Measurements from ENCODE around the gene OGT.
A peak's percentile ranks its signal among the peaks of the same experiment; 100 is the strongest.
"Not testable (repeated sequence)": the region's sequence is repeated elsewhere in the genome, so short reads cannot be mapped to it uniquely, and the experiment has no call there.

Gene OGT

DNA sequence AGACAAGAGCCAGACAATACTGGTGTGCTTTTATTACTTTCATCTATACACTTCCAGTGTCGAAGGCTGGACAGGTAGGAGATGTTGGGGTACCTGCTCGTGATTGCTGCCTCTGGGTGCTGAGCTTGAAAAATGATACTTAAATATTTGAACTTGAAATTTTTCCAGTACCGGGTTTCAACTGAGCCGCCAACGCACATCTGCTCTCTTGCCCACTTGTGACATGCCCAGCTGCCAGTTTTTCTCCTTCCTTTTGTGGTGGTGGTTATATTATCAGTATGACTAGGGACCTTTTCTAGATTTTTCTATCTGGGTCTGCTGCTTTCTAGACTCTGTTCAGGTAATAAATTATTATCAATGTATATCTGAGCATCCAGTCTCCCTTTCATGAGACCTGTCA lies 3.4 kb downstream of the OGT start:
- intact Hi-C loops (cut with DNase I) = loop anchor here (10.0 kb wide), 1 partner anchor 171 kb away; the partner anchor contains the start of gene TAF1
- DNase-seq = no peak

DNA sequence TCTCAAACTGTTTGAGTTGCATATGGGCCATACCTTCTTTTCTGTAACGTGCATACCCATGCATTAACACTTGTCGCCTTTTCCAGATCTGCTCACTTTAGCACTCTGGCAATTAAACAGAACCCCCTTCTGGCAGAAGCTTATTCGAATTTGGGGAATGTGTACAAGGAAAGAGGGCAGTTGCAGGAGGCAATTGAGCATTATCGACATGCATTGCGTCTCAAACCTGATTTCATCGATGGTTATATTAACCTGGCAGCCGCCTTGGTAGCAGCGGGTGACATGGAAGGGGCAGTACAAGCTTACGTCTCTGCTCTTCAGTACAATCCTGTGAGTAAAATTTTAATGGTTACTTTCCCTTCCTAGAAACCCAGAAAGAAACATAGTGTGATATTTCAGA lies 4.8 kb downstream of the OGT start:
- DNase-seq = no peak
- intact Hi-C loops (cut with DNase I) = loop anchor here (10.0 kb wide), 1 partner anchor 173 kb away; the partner anchor contains the start of gene TAF1

DNA sequence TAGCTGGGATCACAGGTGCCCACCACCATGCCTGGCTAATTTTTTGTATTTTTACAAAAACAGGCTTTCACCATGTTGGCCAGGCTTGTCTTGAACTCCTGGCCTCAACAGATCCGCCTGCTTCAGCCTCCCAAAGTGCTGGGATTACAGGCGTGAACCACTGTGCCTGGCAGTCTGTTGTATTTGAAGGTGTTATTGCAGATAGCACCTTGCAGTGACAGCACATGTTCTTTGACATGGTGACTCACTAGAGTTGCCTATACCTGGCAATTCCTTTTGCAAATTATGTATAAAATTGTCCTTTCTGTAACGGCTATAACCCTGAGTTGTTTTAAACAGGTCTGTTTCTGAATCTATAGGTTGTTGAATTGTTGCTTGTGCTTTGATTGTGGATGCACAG lies 7.9 kb downstream of the OGT start:
- no peak for DNase-seq
- intact Hi-C loops (cut with DNase I) = no loop called here

DNA sequence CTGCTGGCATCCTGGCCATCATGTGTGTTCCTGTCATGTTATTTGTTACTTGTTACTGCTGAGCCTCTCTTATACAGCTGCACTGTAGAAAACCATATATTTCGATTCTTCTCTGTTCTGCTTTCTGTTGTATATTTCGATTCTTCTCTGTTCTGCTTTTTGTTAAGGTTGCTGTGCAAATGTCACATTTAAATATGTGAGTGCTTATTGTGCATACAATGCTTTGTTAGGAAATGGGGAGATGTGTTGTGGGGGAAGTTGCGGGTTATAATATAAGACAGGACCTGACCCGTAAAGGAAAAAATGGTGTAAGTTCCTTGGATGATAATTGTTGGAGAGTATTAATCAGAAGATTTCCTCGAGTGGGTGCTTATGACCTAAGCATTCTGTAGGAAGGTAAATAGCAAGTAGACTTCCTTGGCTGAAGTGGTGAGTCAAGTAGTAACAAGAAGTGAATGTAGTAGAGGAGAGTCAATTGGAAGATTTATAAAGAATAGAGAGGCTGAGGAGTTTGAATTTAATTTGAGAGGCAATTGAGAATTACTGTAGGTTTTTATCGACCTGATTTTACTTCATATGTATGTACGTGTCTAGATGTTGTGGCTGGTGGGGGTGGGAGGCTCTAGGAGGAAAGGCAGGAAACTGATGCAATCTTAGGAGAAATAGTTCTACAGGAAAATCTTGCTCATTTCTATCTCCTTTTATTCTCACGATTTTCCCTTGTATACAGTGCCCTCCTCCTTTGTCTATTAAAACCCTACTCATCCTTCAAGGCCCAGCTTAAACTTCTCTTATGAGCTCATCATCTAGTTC lies 8.5 kb downstream of the OGT start:
- DNase-seq = no peak
- intact Hi-C loops (cut with DNase I) = no loop called here

DNA sequence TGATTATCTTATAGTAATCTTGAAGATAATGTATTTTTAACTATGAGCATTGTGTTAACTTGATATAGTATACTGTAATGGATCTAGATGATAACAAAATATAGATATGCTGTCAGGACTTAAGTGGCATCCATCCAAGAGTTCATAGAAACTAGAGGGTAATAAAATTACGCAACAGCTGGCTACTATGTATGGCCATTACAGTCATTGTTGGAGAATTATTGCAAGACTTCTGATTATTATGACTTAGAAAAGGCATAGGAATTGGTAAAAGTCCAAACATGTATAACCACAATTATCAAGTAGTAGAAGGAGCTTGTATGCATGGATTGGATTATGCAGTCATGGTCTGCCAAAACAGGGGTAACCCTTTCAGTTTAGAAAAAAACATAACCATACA lies 9.5 kb downstream of the OGT start:
- no peak for DNase-seq
- intact Hi-C loops (cut with DNase I) = no loop called here

DNA sequence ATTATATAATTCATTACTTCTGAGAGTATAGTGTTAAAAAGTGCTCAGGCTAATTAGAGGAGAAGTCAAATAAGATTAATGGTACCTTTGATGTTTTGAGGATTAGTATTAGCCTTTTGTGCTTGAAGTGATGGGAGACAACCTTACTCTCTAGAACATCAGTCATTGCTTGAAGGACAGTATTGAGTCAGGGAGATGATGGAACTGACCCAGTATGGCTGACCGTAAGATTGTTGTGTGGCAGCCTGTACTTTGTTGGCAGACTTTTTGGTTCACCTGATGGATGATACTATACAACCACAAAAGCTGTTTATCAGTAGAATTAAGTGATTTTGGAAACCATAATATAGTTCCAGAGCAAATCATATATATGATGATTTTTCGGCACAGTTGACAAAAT lies 9.9 kb downstream of the OGT start:
- intact Hi-C loops (cut with DNase I) = no loop called here
- no peak for DNase-seq

DNA sequence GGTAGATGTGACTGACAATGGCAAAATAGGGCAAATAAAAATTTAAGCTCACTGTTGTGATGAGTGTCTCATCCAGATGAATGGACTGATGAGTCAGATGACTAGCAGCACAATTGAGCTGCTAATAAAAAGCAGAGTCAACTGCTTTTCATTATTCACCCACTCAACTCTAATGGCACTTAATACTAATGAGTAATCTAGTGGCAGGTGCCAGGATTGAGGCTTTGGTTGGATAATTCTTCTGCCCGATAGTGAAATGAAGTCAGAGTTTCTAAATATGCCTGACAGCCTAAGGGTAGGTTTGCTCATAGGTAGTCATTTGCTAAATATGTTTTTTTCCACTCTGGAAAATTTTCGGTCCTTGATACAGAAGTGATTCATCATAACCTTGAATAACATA lies 10.4 kb downstream of the OGT start:
- intact Hi-C loops (cut with DNase I) = no loop called here
- no peak for DNase-seq

DNA sequence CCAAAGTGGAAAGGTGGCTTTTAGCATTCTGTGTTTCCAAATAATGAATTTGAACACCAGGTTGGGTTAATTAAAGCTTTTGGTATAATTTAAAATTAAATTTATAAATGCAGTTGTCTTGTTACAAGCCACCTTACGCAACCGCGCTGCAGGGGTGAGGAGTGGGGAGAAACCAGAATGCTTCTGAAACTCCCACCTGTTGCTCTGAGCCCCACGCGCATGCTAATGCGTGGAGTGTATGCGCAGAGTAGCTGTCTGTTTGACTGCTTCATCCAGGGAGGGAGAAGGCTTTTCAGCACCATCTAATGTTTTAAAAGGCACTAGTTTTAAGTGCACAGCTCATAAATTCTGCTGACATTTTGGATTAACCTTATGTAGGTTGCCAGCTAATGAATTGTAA lies 12.5 kb downstream of the OGT start:
- intact Hi-C loops (cut with DNase I) = no loop called here
- DNase-seq = no peak

DNA sequence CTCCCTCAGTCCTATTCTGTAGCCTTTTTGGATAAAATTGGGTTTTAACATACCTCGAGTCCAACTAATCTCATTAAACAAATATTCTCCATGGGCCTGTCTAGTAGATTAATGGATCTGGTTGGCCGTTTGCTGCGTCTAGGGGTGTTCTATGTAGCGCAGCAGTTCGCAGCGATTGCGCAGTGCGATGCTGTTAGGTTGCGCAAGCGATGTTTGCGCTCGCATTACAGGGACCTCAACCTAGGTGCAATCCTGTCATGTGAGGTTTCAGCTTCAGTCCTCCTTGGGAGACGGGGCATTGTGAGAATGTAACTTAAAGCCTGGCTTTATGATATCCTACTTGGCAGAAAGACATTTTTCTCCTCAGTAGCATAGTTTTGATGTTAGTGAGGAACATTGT lies 14.0 kb downstream of the OGT start:
- intact Hi-C loops (cut with DNase I) = no loop called here
- DNase-seq = no peak

DNA sequence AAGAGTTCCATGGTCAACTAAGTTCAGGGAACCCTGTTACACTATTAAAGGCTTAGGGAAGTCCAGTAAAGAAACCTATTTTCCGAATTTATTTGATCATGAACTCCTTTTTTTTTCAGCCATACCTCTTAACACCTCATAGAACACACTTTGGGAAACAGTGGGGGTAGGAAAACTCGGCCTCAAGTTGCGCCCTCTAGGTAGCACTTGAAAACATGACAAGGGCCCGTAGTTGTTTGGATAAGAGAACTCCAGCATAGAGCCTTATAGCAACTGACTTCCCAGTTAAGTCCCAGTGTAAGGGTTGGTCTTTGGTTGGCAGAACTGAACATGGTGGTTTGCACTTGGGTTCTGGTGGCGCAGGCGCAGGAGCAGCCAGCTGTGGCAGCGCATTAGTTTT lies 14.4 kb downstream of the OGT start:
- no peak for DNase-seq
- intact Hi-C loops (cut with DNase I) = no loop called here

DNA sequence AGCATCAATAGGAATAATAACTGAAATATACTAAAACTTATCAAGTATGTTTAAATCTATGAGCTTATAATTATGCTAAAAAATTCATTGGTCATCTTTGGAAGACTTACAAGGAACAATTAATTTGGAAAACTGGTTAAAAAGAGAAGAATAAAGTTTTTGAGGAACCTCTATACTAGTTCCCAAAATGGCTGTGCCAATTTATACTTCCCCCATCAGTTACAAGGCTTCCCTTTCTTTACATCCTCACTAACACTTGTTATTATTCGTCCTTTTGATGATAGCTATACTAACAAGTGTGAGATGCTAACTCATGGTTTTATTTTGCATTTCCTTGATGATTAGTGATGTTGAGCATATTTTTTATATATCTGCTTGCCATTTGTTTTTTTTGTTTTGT lies 17.1 kb downstream of the OGT start:
- intact Hi-C loops (cut with DNase I) = no loop called here
- no peak for DNase-seq

DNA sequence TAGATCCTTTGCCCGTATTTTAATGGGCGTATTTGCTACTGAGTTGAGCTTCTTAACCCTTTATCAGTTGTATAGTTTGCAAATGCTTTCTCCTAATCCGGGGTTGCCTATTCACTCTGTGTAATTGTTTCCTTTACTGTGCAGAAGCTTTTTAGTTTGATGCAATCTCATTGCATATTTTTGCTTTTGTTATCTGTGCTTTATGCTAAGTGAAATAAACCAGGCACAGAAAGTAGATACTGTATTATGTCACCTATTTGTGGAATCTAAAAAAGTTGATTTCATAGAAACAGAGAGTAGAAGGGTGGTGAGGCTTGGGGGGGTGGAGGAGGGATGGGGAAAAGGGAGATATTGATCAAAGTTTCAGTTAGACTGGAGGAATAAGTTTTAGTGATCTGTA lies 17.7 kb downstream of the OGT start:
- no peak for DNase-seq

DNA sequence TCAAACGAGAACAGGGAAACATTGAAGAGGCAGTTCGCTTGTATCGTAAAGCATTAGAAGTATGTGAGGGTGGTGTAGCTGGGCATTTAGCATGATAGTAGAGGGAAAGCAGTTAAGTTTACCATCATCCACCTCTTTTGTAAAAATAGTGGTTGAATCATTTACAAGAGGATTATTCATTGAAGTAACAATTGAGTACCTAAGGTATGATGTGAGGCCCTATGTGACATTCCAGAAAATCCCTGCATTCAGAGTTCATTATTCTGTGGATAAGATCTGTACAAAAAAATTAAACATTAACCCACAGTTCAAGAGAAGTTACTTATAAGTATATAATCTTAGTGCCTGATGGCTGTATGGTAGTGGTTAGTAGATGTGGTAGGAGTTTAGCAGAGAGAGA lies 23.1 kb downstream of the OGT start:
- DNase-seq = no peak
- intact Hi-C loops (cut with DNase I) = no loop called here

More for the DNA sequence above, 17.7 kb downstream of the OGT start:
- intact Hi-C loops (cut with DNase I) = no loop called here

DNA sequence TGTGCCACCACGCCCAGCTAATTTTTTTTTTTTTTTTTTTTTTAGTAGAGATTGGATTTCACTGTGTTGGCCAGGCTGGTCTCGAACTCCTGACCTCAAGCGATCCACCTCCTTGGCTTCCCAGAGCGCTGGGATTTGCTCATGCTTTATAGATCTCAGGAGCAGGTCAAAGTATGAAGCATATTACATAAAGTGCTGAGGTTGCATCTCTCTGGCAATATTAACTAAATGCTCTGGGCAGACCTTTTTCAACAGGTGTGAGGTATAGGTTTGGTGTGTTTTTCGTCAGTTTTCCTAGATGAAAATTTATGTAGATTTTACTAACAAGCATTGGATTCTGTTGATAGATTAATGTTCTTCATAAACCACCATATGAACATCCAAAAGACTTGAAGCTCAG lies 26.0 kb downstream of the OGT start:
- DNase-seq = no peak
- intact Hi-C loops (cut with DNase I) = no loop called here

DNA sequence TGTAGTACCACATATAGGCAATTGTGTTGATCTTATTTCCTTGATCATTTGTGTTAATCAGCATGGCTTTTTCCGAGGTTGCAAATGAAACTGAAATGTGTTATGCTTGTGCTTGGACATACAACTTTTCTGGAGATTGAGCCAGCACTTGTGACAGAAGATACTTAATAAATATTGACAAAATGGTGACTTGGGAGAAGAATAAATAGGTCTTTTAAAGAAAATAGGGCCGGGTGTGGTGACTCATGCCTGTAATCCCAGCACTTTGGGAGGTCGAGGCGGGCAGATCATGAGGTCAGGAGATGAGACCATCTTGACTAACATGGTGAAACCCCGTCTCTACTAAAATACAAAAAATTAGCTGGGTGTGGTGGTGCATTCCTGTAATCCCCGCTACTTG lies 26.9 kb downstream of the OGT start:
- intact Hi-C loops (cut with DNase I); DNase-seq: not testable (repeated sequence)

DNA sequence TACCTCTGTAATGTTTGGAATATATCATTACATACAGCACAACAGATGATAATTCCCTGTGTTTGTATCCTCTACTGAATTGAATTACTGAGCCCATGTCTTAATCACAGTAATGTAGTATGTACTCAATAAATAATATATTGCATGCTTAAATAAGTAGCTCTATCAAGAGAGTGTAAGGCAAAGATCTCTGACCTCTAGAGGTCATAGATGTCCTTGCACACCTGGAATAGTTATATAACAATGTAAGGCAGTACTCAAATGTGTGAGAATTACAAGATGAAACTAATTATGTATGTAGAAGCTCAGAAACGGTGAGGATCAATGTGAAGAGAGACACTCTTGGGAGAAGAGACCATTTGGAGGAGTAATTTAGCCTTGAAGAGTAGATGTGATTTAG lies 31.0 kb downstream of the OGT start:
- no peak for DNase-seq
- intact Hi-C loops (cut with DNase I) = no loop called here

DNA sequence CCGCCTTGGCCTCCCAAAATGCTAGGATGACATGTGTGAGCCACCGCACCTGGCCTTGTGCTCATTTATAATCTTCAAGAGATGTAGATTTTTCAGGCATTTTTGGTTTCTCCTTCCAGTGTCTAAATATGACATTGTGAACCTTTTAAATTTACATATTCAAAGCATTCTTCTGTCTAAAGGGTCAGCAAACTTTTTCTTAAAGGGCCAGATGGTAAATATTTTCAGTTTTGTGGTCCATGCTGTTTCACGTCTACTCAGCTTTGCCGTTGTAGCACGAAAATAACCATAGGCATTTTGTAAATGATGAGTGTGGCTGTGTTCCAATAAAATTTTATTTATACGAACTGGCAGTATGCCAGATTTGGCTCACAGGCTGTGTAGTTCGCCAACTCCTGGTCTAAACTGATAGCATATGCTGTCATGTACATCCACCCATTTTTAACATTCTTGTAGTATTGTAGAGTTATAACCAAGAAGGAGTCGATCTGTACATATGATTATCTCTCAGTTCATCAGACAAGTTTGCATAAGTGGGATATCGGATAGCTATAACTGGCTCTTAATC lies 32.7 kb downstream of the OGT start:
- no peak for DNase-seq
- intact Hi-C loops (cut with DNase I) = no loop called here

DNA sequence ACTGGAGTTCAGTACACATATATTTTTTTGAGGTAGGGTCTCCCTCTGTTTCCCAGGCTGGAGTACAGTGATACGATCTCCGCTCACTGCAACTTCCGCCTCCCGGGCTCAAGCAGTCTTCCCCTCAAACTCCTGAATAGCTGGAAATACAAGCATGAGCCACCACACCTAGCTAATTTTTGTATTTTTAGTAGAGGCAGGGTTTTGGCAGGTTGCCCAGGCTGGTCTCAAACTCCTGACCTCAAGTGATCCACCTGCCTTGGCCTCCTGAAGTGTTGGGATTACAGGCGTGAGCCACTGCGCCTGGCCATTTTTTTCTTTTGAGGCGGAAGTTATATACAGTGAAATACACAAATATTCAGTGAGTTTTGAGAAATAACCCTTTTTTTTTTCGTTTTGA lies 38.5 kb downstream of the OGT start:
- intact Hi-C loops (cut with DNase I) = not testable (repeated sequence)
- peak in 1 of 10 donors; percentile 58 for DNase-seq

DNA sequence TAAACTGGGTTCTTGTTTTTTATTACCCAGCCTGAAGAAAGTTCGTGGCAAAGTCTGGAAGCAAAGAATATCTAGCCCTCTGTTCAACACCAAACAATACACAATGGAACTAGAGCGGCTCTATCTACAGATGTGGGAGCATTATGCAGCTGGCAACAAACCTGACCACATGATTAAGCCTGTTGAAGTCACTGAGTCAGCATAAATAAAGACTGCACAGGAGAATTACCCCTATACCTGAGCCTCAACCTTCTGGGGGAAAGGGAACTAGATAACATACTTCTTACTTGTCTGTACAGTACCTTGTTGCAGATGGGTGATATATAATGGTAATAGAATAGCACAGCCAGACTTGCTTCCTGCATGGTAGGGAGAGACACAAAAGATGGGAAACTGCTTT lies 40.7 kb downstream of the OGT start:
- intact Hi-C loops (cut with DNase I) = no loop called here
- DNase-seq = no peak

DNA sequence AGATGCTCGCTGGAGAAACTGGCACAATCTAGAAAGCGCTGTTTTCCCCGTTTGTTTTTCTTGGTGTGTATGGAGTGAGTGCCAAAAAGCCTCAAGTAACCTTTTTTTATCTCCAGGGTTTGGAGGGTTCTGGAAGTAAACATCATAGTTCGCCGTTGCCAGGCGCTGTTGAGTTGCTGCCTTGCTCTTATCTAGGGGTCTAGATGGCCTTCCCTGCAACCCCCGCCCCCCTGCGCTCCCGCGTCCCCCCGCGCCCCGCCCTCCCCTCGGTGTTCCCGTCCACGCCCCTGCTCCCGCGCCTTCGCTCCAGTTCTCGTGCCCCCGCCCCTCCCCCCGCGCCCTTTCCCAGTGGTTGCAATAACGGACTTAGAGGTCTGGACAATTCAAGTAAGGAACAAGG lies 44.8 kb downstream of the OGT start:
- intact Hi-C loops (cut with DNase I) = no loop called here
- no peak for DNase-seq

DNA sequence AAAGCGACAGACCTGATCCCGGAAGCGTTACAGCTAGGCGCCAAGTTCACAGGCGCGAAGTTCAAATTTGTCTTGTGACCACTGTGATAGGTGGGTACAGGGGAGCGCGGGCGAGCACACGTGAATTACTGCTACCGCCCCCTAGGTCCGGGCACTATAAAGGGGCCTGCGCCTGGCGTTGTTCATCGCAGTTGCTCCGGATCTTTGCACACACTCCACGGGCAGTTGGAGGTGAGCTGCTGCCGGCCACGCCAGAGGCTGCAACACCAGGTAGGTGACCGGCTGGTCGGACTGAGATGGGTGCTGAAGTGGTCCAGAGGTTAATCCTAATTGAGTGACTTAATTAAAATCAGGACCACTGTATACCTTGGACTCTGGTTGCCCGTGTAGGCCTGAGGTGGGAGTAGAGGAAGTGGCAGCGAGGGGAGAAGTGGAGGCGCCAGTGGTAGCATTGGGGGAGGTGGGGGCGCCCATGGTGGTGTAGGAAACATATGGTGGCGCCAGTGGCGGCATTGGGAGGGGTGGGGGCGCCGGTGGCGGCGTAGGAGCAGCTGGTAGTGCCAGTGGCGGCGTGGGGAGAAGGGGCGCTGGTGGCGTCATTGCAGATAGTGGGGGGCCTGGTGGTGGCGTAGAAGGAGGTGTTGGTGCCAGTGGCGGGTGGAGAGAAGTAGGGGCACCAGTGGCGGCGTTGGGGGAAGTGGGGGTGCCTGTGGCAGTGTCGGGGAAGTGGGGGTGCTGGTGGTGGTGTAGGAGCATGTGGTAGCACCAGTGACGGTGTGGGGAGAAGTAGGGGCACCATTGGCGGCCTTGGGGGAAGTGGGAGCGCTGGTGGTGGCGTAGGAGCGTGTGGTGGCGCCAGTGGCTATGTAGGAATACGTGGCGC lies 45.6 kb downstream of the OGT start, which contains the start of gene GCNA:
GCNA (plus strand) TSS at position 185 of the 883 bp plus-strand sequence. CDS start 2,385 bp downstream, outside the sequence.
- intact Hi-C loops (cut with DNase I) = no loop called here
- DNase-seq = peak in 2 of 10 donors; percentile 57 to 79

Measured in posterior cingulate gyrus (tissue), 11 donors.